ENCODE measurements around the gene PACC1. TPM values are rescaled to one million over a fixed set of nuclear protein-coding genes. Genes with fewer than 3 reads are reported as not detected.
A peak's percentile ranks its signal among the peaks of the same experiment; 100 is the strongest.

PACC1 gene
- polyA plus RNA-seq (2014; cell fraction: cytosol; rRNA removed): 54.6 and 55.2 TPM in 2 replicates
- polyA plus RNA-seq (2014; cell fraction: nucleus; rRNA removed): 23.1 and 42.8 TPM in 2 replicates

DNA sequence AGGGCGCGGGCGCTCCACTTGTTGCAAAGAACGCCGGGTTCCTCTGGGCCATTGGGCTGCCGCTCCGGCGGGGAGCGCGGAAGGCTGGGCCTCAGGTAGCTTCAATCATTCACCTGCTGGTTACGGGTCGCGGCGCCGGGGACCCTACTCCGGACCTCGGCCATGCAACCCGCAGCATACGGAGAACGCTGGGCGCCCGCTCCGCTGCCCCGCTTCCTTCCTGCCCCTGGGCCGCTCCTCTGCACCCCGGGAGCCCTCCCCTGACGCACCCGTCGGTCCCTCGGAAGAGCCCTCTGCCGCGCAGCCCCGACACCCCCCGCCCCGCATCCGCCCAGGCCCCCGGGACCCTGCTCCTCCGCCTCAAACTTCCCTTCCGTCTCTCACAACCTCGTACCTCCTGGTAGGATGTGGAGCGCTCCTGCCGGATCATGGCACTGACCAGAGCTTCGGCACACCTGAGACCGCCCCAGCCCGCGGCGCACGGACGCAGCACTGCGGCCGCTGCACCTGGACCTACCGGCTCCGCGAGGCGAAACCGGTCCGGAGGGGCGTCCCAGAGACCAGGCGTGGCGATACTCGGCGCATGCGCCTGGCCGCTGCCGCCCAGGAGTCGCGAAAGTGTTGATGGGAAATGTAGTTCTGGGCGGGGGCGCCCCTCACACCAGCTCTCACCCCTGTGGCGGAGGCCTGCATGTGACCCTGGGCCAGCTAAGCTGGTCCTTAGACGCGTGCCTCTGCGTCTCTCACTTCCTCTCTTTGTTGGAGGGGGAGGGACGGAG is at the start of gene PACC1:
TSS of gene PACC1 (minus strand) at position 559 of the 779 bp plus-strand sequence. CDS start at position 430, 129 bp downstream.
- DNase-seq (ENCODE audit: low spot score): peak; percentile 92

DNA sequence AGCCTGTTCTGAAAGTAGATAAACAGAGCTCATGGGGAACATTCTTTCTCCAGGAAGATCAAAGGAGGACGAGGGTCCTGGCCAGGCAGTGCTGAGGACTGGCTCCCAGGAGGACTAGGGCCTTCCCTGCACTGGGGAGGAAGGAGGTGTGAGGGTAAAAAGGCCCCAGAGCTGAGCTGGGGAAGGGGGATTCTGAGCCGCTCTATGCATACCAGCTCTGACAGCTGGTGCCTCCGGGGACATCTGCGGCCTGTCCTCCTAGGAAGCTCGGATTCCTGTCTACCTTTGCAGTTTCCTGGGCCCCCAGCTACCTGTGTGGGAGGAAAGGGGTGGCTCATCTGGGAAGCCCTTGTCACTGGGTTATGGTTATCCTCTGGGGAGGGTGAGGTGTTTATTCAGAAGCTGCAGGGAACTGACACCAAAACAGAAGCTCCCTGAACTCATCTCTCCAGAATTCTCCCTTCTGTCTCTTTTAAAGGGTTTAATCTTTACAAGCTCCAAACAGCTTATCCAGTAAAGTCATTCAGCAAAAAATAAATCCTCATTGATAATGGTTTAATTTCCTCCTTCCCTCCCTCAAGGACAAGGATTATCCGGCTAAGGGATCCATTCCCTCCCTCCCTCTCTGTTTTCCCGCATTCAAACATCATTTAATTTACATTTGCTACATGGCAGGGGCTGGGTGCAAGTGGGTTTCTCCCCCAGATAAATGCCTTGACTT is 49.0 kb upstream of the PACC1 start:
- DNase-seq (ENCODE audit: low spot score): no peak

DNA sequence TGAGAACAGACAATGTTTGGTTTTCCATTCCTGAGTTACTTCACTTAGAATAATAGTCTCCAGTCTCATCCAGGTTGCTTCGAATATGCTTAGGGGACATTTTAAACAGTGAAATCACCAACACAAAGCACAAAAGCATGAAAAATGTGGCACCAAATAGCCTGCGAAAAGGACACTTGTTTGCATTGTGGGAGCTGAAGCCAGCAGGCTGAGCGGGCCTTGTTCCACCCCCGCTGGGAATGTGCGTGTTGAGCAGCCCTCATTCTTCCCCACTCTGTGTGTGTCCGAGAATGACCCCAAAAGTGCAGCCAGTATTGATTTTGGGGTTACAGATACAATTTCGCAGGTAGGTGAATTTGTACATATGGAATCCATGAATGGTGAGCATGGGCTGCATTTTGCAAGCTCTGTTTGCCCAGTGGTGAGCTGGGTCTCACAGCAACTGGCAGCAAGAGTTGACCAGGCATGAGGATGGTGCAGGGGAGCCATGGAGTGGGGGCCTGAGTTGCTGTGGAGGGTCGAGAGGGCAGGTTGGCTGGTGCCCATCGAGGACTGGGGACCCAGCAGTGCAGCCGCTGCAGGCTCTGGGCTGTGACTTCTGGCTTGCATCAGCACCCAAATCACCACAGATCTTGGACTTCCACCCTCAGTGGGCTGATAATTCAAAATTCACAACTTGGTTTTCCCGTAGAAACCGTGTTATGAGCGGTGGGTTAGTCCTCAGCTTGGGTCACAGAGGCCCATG is 47.4 kb upstream of the PACC1 start:
- DNase-seq (ENCODE audit: low spot score): no peak

DNA sequence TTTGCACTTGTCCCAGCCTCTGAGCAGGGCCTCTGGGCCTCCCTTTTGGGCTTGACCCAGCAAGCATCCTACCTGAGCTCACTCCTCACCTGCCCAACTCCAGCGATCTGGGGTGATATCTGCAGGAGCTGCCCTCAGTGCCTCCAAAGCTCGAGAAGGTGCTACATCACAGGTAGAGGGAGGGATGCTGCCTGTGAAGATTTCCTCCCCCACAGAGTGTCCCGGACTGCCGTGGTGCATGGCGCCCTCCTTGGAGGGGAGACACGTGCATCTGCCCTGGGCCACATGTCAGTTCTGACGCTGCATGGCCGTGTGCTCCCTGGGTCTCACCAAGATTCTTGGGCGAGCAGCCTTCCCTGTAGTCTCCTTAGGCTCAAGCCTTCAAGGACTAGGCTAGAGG is 45.7 kb upstream of the PACC1 start:
- DNase-seq (ENCODE audit: low spot score): no peak

DNA sequence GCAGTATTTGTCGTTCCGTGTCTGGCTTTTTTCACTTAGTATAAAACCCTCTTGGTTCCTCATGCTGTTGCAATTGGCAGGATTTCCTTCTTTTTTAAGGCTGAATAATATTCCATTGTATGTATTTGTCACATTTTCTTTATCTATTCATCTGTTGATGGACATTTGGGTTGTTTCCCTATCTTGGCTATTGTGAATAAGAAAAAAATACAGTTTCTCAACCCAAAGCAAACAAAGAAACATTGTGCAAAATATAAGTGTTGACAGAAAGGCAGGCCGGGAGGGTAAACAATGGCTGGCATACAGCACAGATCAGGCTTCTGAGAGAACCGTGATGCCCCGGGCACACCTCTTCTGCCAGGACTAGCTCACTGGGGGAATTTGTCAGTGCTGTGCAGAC is 45.0 kb upstream of the PACC1 start:
- DNase-seq (ENCODE audit: low spot score): no peak

DNA sequence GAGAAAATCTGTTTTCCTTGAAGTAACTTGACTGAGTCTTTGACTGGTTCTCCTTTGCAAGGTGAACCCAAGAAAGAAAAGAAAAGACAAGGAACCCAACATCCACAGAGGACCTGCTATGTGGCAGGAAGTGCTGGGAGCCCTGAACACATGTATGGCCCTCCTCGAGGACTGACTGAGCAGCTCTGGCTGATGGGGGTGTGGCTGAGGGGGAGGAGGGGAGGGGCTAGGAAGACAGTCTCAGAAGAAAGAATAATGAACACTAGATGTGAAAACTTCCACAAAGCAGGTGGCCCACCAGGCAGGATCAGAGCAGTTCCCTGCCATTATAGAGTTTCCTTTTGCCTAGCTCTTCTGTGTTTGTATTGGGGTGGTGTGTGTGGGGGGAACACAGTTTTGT is 44.1 kb upstream of the PACC1 start:
- no peak for DNase-seq (ENCODE audit: low spot score)

DNA sequence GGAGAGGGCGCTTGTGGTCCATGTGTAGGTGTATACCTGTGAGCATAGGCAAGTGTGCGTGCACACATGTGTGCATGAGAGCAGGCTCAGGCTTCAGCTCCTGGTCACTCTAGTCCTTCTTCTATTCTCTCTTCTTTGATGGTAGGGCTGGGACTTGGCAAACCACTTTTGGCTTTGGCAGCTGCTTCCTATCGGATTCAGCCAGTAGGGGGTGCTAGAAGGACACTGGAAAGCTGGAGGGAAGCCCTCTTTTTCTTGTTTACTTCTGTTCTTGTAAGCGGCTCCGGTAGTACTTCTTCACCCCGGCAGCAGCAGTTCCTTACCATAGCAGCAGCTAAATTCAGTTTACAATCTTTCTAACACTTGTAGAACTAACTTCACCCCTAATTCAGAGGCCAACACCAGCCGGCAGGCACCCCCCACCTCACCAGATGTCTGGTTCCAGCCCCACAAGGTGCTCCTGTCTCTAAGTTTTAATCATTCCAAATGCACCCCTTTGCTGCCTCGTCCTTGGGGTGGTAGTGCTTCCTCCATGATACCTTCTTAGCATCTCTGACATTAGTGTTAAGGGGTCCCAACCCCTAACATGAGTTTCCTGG is 43.2 kb upstream of the PACC1 start:
- no peak for DNase-seq (ENCODE audit: low spot score)

DNA sequence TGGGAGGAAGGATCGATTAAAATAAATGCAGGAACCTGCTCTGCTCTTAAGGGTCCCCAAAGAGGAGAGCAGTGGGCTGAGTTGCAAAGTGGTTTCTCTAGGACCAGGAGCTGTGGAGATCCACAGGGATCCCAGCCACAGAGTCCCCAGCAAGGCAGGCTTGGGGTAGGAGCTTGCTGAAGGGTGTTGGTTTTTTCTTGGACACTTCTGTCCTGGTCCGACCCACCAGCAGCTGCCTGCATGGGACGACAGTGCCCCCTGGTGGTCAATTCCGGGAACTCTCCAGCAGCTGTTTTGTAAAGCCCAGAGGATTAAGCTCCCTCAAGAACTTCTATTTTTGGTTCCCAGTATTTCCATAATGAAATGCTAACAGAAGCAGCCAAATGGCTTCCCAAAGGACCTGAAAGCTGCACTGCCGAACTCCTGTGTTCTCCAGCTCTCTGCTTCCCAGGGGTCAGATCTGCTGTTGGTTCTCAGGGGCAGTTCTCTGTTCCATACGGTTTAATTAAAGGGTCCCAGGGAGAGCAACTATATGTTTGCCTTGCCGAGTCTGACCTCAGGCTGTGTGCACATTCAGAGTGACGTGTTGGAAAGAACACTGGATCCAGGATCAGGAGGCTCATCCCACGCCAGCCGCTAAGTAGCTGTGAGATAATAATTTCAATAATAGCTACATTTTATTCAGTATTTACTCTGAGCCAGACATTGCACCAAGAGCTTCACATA is 41.3 kb upstream of the PACC1 start:
- DNase-seq (ENCODE audit: low spot score): peak; percentile 75

DNA sequence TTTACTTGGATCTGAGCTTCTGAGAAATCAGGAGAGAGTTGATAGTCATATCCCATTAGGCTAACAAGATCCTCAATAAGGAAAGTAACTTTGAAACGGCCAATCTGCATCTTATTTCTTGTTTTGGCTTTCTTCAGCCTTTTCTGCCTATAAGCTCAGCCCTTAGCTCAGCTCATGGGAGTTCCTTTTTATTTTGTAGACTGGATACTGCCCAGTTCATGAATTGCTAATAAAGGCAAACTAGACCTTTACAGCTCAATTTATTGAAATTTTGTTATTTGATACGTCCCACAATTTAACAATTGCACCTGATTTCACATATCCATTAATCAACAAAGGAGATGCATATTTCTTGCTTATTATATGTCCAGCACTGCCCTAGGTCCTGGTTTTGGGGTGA is 40.7 kb upstream of the PACC1 start:
- no peak for DNase-seq (ENCODE audit: low spot score)

DNA sequence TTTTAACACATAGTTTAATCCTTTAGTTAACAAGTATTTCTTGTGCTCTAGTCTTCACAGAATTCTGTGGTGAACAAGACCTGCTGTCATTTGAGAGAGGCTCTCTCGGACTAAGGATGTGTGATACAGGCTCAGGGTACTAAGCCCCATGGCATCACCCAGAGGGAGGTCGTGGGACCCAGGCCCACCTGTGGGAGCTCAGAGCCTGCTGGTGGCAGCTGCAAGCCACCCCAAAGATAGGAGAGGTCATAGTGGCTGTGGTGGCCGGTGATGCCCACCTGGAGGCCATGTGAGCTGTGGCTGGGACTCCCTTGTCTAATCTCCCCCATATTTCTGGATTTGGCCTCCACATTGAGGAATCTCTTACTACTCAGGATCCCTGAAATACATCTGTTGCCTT is 40.1 kb upstream of the PACC1 start:
- DNase-seq (ENCODE audit: low spot score): no peak

DNA sequence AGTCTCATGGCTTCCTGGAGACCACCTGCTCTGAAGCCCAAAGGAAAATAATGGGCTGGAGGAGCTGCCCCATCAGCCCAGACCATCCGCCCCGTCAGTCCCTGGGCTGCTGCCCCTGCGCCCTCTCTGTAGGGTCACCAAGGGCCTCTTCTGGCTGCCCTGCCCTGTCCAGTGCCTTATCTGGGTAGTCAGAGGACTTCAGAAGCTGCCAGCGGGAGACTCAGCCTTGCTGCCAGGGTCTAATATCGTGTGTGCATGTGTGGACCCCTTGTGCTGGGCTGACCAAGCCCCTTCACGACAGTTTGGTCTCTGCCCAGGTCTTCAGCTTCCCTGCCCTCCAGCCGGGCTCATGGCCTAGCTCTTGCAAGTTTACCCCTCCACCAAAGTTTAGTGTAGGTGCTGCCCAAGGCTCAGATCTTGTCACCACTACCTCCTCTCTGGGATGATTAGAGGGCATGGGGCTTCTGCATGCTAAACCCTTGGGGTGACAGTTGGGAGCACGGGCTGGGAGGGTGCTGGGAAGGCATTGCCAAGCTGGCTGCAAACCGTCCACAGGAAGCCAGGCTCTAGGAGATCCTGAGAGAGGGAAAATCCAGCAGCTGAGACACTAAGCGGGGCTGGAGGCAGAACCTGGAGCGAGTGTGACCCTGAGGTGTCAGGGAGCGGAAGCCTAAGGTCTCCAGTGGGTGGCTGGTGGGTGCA is 38.6 kb upstream of the PACC1 start:
- no peak for DNase-seq (ENCODE audit: low spot score)

DNA sequence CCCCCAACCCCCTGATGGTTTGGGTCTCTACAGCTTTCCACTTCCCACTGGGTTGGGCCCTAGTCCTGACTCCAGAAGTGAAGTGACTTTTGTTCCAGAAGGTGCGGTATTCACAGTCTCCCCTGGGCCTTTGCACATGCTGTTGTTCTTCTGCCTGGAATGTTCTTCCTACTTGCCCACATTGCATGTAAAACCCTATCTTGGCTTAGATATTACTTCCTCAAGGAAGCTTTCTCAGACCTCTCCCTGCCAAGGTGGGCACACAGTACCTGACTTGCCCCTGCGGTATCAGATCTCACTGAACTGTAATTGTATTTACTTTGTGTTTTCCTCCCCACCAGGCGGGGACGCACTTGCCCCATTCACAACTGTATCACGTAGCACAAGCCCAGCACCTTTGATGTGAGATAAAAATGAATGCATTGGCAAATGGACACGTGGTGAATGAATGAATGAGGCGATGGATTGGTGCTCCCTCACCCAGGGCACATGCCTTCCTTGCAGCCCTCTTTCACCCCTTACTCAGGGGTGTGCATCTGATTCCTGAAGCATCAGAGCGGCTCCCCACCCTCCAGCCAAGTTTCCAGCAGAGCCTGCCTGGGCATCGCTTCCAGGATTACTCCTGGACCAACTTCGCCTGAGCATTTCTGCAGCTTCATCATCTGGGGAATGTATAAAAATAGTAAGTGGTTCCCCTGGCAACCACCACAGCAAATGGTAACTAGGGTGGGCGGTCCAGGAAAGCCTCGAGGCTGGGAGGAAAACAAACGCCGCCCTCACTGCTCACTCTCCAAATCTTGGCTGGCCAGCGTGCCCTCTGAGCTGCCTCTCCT is 37.9 kb upstream of the PACC1 start:
- no peak for DNase-seq (ENCODE audit: low spot score)

DNA sequence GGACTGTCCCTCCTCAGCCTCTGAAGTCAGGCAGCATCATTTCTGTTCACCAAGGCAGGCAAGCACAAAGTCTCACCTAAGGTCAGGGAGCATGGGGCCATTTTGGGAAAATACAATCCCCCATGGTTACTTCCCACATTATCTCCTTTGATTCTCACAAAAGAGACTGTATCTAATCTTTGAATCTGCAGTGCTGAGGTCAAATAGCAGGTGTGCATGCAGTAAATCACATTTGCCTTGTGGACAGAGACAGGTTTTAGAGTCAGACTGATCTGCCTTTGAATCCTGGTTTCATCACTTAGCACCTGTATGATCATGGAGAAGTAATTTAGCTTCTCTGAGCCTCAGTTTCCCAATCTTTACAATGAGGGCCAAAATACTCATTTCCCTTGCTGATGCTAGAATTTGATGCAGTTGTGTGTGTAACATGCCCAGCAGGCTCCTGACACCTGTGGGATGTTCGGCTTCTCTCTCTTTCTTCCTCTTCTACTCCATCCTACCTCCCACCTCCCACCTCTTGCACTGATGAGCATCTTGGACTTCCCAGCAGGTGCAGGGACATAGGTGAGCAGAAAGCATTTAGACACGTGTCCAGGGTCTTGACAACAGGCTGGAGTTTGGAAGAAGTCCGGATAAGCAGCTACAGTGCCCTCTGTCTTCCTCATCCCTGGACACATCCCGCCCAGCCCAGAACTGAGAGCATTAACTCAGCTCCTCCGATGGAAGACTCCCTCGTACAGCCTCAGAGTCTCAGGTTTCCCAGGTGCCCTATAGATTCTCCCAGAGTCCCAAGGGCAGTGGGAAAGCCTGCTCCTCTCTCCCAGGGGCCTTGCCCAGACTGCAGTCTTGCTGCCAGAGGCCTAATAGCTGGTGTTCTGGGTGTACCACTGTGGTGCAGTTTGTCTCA is 37.0 kb upstream of the PACC1 start:
- DNase-seq (ENCODE audit: low spot score): peak; percentile 50

DNA sequence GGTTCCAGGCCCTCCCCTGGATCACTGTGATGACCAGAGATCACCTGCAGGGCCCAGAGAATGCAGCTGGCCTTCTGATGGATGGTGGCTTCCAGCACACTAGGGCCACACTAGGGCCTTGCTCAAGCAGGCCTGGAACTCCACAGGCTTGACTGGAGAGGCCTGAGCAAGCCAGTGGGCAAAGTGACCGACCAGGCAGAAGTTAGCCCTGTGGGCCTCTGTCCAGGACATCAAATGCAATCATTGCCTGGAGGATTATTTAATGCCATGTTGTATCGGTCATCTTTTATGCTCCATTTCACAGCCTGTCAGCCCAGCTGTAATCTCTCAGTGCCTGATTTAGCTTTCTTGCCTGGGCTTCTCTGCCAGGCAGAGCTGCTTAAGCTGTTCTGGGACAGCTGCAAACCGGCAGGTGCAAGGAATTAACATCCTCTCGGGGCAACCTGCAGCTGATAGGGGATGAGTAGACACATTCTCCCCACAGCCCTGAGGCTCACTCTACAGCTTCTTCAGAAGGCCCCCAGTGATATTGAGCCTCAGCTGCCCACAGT is 35.7 kb upstream of the PACC1 start:
- DNase-seq (ENCODE audit: low spot score): peak; percentile 88

DNA sequence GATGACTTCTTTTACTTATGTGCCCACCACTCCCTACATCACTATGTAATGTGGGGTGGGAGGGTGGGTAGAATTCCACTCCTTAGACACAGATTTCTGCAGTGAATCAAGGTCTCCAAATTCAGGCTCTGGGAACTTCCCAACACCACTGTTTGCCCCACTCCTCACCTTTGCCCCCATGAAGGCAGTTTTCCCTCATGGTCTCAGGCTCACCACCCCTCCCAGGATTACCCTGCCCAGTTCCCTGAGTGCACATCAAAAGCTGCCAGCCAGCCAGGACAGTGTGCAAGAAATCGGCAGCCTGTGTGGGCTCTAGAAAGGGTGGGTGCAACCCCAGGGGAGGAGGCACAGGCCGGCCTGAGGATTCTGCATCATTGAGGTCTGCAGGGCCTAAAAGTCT is 32.8 kb upstream of the PACC1 start:
- no peak for DNase-seq (ENCODE audit: low spot score)

DNA sequence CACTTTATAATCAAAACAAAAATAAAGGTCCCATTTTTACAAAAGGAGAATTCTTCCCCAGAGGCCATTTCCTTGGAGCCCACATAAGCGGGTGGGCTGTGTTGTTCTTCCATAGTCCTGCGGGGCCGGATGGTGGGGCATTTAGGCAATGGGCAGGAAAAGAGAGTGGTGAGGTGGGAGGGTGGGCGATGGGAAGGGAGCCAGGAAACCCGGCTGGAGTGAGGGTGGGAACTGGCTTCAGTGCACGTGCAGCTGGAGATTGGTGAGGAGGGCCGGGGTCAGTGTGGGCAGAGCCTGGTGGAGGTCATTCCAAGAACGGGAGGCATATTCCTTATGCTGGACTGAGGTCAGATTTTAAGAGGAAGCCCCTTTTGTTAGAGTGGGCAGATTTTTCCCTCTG is 31.6 kb upstream of the PACC1 start:
- DNase-seq (ENCODE audit: low spot score): no peak

DNA sequence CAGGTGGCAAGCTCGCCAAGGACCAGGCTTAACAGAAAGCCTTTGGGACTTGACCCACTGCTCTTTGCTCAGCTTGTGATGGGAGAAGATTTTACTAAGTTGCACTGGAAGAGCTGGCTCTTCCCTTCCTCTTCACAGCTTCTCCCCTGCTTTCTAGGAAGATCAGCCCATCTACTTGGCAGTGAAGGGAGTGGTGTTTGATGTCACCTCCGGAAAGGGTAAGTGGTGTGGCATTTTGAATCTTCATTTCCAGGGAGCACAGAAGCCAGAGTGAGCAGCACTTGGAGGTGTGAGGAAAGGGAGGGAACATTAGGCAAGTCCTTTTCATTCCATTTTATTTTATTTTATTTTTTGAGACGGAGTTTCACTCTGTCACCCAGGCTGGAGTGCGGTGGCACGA is 27.7 kb upstream of the PACC1 start:
- no peak for DNase-seq (ENCODE audit: low spot score)

DNA sequence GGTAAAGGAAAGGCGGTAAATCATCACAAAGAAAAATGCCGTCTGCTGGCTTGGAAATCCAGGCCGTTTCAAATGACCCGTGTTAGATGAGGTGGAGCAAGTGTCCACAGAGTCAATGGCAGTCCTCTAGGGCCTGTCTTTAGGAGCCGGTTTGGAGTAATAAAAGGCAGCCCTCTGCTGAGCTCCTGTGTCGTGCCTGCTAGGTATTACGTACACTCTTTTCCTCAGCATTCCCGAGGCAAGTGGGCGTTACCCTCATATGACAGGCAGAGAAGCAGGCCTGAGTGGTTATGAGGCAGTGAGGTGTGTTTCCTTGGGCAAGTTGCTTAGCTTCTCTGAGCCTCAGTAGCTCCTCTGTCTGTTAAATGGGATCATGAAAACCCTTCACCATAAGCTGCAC is 25.7 kb upstream of the PACC1 start:
- DNase-seq (ENCODE audit: low spot score): no peak
